ENCODE data around the gene YIPF3.

Gene YIPF3

GRCh38 chr6:43506667-43507471 is 9.9 kb downstream of the YIPF3 start:
- TF ChIP-seq TEAD4 (IDR thresholded peaks at IDR 0.05) = no peak
- no peak for TF ChIP-seq EP300 (IDR thresholded peaks at IDR 0.05; ENCODE audit: borderline replicate concordance)
- no peak for TF ChIP-seq TCF12 (IDR thresholded peaks at IDR 0.05; ENCODE audit: low read depth)
- TF ChIP-seq TAF1 (IDR thresholded peaks at IDR 0.05; ENCODE audit: low read depth) = no peak
- TF ChIP-seq RAD21 (IDR thresholded peaks at IDR 0.05; ENCODE audit: low read depth) = peak; percentile 94

DNA sequence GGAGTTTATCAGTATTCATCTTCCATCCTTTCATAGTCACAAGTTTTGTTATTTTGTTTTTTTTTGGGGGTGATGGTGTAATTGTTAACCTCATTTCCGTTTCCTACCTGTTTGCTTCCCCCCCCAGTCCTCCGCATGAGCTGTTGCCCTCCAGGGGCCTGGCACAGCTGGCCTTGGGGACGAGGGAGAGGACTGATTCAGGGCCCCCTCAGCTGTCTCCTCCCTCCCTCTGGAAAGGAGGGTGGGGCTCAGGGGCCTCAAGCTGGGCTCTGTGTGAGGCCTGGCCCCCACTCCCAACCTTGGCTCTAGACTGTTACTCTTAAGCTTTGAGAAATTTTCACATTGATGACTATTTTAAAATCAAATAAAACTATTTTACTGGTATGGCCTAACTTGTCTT is 10.6 kb downstream of the YIPF3 start:
- no peak for TF ChIP-seq TEAD4 (IDR thresholded peaks at IDR 0.05)
- TF ChIP-seq REST (IDR thresholded peaks at IDR 0.05; ENCODE audit: low read depth) = no peak
- no peak for TF ChIP-seq TAF1 (IDR thresholded peaks at IDR 0.05; ENCODE audit: low read depth)
- TF ChIP-seq NFIC (IDR thresholded peaks at IDR 0.05) = no peak
- TF ChIP-seq, protein P1, sequence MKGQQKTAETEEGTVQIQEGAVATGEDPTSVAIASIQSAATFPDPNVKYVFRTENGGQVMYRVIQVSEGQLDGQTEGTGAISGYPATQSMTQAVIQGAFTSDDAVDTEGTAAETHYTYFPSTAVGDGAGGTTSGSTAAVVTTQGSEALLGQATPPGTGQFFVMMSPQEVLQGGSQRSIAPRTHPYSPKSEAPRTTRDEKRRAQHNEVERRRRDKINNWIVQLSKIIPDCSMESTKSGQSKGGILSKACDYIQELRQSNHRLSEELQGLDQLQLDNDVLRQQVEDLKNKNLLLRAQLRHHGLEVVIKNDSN (IDR thresholded peaks at IDR 0.05) = no peak
- TF ChIP-seq ZBTB7A (IDR thresholded peaks at IDR 0.05; ENCODE audit: low read depth) = no peak
- TF ChIP-seq RAD21 (IDR thresholded peaks at IDR 0.05; ENCODE audit: low read depth) = no peak
- TF ChIP-seq CREB1 (IDR thresholded peaks at IDR 0.05; ENCODE audit: low read depth) = no peak
- TF ChIP-seq CEBPB (IDR thresholded peaks at IDR 0.05) = no peak
- TF ChIP-seq TCF12 (IDR thresholded peaks at IDR 0.05; ENCODE audit: low read depth) = no peak
- TF ChIP-seq YY1 (IDR thresholded peaks at IDR 0.05; ENCODE audit: low read depth) = no peak
- no peak for TF ChIP-seq EGR1 (IDR thresholded peaks at IDR 0.05)
- no peak for TF ChIP-seq FOXM1 (IDR thresholded peaks at IDR 0.05; ENCODE audit: borderline replicate concordance, low read depth)
- TF ChIP-seq EP300 (IDR thresholded peaks at IDR 0.05; ENCODE audit: borderline replicate concordance) = no peak
- TF ChIP-seq MAX (IDR thresholded peaks at IDR 0.05) = no peak

DNA sequence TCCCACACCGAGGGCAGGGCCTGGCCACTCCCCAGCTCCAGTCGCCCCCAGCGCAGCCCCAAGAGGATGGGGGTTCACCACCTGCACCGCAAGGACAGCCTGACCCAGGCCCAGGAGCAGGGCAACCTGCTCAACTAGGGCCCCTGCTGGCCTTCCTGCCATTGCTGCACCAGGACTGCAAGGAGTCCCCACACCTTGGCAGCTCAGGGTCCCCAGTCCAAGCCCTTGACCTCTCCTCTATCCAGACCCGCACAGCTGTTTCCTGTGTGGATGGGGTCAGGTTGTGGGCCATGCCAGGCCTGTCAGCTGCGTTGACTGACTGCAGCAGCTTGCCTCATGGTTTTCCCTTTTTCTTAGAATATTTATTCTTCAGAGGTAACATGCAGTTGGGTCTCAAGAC is 11.0 kb downstream of the YIPF3 start:
- TF ChIP-seq, protein P1 (IDR thresholded peaks at IDR 0.05) = no peak
- TF ChIP-seq CEBPB (IDR thresholded peaks at IDR 0.05) = no peak
- TF ChIP-seq EGR1 (IDR thresholded peaks at IDR 0.05) = no peak
- TF ChIP-seq ZBTB7A (IDR thresholded peaks at IDR 0.05; ENCODE audit: low read depth) = no peak
- no peak for TF ChIP-seq MAX (IDR thresholded peaks at IDR 0.05)
- TF ChIP-seq NFIC (IDR thresholded peaks at IDR 0.05) = no peak
- TF ChIP-seq TEAD4 (IDR thresholded peaks at IDR 0.05) = no peak
- no peak for TF ChIP-seq TCF12 (IDR thresholded peaks at IDR 0.05; ENCODE audit: low read depth)
- no peak for TF ChIP-seq REST (IDR thresholded peaks at IDR 0.05; ENCODE audit: low read depth)
- no peak for TF ChIP-seq YY1 (IDR thresholded peaks at IDR 0.05; ENCODE audit: low read depth)

GRCh38 chr6:43504756-43505593 is 11.8 kb downstream of the YIPF3 start:
- no peak for TF ChIP-seq EP300 (IDR thresholded peaks at IDR 0.05; ENCODE audit: borderline replicate concordance)

- TF ChIP-seq EP300 (IDR thresholded peaks at IDR 0.05; ENCODE audit: borderline replicate concordance) (no peak), YY1 (IDR thresholded peaks at IDR 0.05; ENCODE audit: low read depth) (no peak), REST (IDR thresholded peaks at IDR 0.05; ENCODE audit: low read depth) (no peak), FOXM1 (IDR thresholded peaks at IDR 0.05; ENCODE audit: borderline replicate concordance, low read depth) (no peak), CEBPB (IDR thresholded peaks at IDR 0.05) (no peak), ZBTB7A (IDR thresholded peaks at IDR 0.05; ENCODE audit: low read depth) (no peak), TAF1 (IDR thresholded peaks at IDR 0.05; ENCODE audit: low read depth) (no peak), CREB1 (IDR thresholded peaks at IDR 0.05; ENCODE audit: low read depth) (no peak), TEAD4 (IDR thresholded peaks at IDR 0.05) (no peak), MAX (IDR thresholded peaks at IDR 0.05) (no peak)
- TF ChIP-seq, protein P1 (IDR thresholded peaks at IDR 0.05) = no peak
Observed at GRCh38 chr6:43503443-43503842, 13.3 kb downstream of the YIPF3 start.
